GM15510 (cell line): ENCODE data around the gene SERPINA9.

Source experiments
- POLR2A ChIP-seq: IDR thresholded peaks from 3 replicates; pipeline ENCODE4 v1.6.1; 2011; ENCODE audit warnings: borderline replicate concordance; ENCODE audit not compliant: insufficient read length; ENCODE audit errors: extremely low read depth

Gene SERPINA9, protein sequence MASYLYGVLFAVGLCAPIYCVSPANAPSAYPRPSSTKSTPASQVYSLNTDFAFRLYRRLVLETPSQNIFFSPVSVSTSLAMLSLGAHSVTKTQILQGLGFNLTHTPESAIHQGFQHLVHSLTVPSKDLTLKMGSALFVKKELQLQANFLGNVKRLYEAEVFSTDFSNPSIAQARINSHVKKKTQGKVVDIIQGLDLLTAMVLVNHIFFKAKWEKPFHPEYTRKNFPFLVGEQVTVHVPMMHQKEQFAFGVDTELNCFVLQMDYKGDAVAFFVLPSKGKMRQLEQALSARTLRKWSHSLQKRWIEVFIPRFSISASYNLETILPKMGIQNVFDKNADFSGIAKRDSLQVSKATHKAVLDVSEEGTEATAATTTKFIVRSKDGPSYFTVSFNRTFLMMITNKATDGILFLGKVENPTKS

DNA sequence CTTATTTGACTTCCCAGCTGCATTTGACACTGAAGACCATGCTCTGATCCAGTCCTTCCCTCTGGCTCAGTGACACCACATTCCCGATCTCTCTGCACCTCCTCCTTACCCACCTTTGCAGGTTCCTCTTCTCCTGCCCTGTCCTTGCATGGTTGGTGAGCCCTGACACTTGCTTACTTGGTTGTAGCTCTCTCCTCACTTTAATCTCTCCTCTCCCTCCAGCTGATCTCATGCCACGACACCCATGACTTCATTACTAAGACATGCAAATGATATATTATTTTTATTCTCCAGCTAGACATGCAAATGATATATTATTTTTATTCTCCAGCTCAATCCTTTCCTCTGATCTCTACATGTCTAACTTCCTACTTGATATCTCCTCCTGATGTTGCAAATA is at the start of gene SERPINA9:
TSS of gene SERPINA9 (minus strand) at position 175 of the 400 bp plus-strand sequence. CDS start 6,357 bp downstream, outside the sequence.
- no peak for TF ChIP-seq POLR2A

DNA sequence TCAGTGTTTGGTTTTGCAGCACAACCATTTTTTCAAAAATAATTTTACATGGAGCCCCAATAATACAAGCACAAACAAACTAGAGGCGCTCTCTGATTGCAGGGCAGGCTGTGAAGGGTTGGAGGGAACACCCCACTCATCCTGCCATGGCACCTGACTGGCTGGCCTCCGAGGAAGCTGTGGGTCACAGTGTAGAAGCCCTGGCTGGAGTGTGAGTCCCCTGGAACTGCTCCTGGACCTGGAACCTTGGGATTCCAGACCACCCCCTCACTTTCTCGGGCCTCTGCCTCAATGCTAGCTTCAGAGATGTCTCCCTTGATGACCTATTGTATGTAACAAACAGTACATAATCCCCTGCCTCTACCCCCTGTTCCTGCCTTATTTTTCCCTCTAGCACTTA is 48.1 kb upstream of the SERPINA9 start:
- no peak for TF ChIP-seq POLR2A

DNA sequence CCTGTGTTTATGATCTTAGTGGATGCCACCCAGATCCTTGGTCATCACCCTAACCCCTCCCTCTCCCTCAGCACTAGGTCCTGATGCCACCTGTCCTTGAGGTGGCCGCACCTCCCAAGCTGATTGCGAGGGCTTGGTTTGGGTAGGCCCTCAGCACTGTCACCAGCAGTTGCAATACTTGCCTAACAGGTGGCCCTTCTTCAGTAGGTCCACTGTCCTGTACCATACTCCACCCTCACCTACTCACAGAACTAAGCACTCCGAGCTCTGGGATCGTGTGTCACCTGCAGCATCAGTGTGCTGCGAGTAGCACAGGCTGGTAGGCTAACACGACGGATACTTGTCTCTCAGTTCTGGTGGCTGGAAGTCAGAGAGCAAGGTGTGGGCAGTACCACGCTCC is 47.3 kb upstream of the SERPINA9 start:
- TF ChIP-seq POLR2A = no peak

DNA sequence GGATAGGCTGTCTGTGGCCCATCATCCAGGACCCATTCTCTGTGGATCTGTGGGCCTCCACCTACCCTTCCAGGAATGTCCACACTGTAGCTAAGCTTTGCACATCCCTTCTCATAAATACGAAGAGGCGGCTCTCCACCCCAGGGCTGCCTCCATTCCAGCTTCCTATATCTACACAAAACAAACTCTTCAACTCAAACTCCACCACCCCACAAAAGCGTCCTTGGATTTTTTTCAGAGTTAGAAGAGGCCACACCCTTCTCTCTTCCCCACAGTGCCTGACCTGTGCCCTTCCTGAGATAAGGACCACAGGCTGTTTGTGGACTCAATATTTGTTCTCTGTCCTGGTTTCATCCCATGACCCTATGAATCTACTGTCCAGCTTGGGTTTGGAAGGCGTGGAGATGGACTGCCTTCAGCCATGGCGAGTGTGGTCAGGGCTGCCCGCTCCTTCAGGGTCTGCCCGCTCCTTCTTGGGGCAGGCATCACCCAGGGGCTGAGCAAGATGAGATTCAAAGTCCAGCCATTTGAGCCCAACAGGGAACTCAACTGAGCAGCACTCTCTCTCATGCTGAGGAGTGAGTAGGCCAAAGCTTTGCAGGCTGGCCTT is 46.2 kb upstream of the SERPINA9 start:
- no peak for TF ChIP-seq POLR2A

DNA sequence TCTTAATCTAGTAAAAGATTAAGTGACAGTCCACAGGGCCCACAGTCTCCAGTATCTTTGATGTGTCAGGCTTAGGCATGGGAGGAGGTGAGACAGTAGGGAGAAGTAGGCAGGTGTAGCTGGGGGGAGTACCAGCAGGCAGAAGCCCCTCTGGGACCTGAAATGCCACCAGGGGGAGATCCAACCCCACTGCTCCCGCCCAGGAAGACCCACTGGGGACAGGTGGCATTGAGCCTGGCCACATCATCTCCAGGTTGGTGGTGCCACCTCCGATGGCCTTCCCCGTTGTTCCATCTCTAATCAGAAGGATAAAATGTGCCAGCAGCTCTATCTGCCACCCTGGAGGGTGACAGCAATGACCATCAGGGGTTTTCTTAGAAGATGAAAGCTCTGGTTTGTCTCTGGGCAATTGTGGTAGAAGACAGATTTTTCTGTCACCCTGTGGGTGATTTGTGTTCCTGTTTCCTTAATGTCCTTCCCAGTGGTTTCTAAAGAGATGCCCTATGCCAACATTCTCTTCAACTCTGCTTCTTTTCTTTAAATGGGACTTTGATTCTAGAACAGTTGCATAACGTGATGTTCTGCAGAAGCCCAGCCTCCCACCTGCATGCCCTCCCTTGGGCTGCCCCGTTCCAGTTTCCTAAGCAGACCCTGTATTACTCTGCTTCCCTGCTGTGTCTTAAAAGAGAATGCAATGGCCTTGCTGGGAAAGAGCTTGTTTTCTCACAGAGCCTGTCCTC is 45.5 kb upstream of the SERPINA9 start:
- no peak for TF ChIP-seq POLR2A

DNA sequence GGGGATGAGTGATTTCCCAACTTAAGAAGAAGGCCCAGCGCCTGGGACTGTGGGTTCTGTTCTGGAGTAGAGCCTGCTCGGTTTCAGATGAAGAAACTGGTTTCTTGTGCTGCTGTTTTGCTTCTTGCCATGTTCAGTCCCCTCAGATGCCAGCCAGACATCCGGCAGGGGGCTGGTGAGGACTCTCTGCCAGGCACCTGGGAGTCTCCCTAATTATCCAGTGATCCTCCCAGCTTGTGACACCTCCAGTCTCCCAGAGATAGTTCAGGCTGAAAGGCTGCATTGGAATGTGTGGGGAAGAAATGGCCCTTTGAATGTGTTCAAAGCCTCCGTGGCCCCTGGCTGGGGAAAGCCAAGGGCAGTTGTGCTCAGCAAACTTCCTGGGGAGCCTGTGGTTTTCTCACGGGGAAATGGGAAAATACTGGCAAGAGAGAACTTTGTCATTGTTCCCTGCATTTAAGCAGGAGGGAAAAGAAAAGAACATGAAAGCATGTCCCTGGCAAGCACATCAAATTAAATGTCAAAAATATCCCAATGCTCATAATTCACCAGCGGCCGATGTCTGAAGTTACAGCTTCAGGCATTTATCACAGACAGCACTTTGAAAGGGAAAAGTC is 41.8 kb upstream of the SERPINA9 start:
- no peak for TF ChIP-seq POLR2A

DNA sequence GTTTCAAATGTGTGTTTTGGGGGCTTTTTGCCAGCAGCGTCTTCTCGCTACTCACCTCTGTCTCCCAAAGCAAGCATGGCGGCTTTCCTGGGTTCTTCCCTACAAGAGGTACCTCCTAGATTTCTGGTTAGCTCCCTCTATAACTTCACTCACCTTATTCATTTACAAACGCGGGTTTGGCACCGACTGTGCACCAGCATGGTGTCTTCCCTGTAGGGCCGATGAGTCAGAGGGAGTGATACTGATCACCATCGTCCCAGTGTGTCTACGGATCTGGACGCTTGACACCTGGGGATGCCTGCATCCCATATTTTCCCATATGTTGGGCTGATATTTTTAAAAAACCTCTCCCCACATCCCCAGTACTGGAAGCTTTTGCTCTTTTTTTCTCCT is 41.2 kb upstream of the SERPINA9 start:
- TF ChIP-seq POLR2A = no peak

DNA sequence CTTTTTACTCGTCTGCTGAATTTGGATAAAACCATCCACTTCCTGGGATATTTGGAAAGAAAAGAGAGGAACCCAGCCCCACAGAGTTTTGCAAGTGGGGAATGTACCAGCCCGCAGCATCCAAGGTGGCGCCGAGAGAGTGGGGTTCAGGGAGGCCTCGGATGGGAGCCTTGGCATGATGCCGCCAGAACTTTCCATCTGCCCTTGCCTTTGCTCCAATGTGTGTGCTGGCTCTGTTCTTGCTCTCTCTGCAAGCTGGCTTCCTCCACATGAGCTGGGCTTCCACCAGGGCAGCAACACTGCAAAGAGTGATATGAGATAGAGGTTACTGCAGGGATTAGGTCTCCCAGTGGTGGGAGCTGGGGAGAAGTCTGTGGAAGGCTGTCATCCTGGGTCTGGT is 39.9 kb upstream of the SERPINA9 start:
- TF ChIP-seq POLR2A = no peak

DNA sequence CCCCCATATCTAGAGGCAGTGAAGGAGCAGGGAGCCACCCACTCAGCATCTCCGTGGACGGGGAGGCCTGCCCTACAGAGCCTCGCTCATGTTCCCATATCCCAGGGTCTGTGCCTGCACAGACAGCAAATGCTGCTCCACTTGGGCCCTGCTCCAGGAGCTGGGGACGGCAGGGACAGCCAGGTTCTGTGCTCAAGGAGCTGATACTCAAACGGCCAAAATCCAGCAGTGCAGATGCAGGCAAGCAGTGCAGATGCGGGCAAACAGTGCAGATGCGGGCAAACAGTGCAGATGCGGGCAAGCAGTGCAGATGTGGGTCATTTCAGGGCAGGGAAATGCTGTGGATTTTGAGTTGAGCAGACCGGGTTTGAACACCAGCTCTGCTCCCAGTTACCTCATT is 39.4 kb upstream of the SERPINA9 start:
- TF ChIP-seq POLR2A = no peak

DNA sequence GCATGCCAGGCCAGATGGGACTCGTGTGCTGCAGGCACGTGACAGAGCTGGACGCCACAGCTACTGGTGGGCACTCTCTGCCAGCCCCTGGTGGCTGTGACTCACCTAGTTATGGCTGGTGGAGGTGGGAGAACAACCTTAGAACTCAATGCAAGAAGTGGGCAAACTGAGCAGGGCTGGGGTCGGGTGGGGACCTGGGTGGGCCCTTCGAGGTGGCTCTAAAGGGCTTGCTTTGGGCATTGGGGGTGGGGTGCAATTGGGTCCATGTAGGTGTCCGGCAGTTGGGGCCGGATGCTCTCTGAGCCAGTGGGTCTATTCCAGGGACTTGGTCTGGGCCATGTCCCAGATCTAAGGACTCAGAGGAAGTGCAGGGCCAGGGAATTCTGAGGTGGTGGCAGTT is 38.4 kb upstream of the SERPINA9 start:
- TF ChIP-seq POLR2A = no peak

DNA sequence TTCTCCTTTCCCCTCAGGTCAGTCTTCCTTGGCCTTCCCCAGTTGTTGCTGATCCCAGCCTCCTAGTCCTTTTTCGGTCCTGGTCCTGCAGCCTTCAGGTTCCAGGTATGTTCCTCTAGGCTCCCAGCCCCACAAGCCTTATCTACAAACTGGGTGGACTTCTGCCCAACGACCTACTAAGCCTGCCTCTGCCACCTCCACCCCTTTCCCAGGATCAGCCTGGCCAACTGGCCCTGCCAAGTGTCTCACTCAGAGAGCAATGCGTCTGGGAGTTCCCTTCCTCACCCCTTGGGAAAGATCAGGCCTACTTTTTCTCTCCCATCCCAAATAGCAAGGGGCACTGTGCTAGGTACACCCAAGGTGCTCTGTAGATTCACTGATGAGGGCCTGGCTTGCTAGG is 33.4 kb upstream of the SERPINA9 start, which contains the start of gene SERPINA12:
TSS of gene SERPINA12 (minus strand) at position 114 of the 400 bp plus-strand sequence. CDS start 11,072 bp downstream, outside the sequence.
- TF ChIP-seq POLR2A = no peak

DNA sequence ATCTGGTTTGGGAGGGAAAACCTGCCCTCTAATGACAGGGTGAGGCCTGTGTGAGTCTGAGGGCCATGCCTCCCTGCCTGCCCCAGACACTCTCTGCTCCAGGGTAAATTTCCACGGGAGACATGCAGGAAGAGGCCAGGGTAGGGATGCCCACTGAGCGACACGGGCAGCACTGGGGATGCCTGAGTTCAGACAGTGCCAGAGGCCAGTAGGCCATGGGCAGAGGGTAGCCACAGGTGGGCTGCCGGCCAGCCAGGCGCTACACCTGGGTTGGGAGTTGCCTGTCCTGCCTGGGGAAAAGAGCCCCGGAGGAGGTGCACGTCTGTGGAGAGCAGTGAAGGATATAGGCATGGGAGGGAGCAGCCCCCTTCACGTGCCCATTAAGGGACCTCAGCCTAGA is 29.6 kb upstream of the SERPINA9 start:
- no peak for TF ChIP-seq POLR2A

DNA sequence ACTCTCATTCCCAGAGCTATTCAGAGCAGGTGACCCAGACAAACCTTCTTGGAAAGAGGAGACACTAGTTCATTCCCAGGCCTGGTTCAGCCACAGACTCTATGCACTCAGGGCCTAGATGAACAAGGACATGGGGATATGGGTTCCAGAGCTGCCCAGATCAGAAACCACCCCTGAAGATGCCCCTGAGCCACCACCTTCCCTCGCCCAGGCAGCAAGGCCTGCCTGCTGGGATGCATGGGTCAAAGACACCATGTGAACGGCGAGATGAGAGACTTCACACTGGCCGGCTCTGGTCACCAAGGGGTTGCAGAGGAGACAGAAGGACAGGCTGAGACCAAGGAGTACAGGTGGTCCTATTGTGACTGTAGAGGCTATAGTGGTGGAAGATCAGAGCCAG is 29.2 kb upstream of the SERPINA9 start:
- TF ChIP-seq POLR2A = no peak

DNA sequence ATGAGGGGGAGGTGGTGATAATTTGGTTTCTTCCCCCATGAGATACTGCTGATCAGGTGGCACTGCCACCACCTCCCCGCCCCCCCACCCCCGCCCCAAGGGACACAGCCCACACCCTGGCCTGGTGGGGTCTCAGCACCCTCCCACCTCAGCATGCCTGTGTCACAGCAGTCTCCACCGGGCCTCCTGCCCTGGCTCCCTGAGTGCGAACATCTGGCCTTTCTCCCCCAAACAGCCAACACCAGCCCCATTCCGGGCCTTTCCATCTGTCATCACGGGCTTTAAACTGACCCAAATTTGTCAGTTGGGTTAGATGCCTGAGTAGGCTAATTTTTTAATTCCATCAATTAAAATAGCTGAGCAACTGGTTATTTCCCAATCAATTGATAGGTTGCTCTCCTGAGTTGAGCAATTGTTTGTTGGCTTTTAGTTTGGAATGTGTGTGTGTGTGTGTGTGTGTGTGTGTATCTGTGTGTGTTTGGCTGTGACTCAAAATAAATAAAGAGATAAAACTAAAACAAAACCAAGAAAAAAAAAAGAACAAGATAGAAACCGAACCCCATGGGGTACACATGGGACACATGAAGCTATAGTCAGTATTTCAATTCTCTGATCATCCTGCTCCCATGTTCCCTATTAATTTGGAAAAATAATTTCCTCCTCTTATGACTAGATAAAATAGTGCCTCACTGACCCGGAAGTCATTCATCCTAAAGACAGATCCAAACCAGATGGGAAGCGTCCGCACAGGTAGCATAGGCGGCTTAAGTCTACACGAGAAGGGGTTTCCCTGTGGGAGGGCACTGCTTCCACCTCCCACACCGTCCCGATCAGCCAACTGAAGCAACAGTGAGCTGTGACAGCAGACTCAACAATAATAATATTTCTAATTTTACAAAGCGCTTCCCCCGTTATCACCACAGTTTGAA is 25.9 kb upstream of the SERPINA9 start:
- TF ChIP-seq POLR2A = no peak
